Left lobe of liver (tissue), 2 donors: Measurements from ENCODE around the gene SHCBP1L. TPM values are rescaled to one million over a fixed set of nuclear protein-coding genes. Genes with fewer than 3 reads are reported as not detected.

Experiments used
- ATAC-seq: fragments of 200-7000 bp; cut with Tn5 transposase; one replicate; pipeline ENCODE4 v1.9.1; 2020; ENCODE audit warnings: mild to moderate bottlenecking, moderate library complexity
- DNase-seq: peaks from one replicate; pipeline ENCODE4 v3.0.0-alpha.2; 2020; ENCODE audit warnings: low spot score
- total RNA-seq: library from RNA; stranded (reverse); gene quantifications from one replicate; pipeline ENCODE4 v1.2.1, GENCODE V29; 2021
- donor health status: DM: no; HTN: no; CAD: no; lungs with moderate emphysema.
- donor health status: DM: no; HTN: yes; CAD: no.

The SHCBP1L gene
- total RNA-seq, 1 donor from 2014 or later, result not detected

- no peak for DNase-seq
- no peak for ATAC-seq
Observed at GRCh38 chr1:182897696-182898095, 55.3 kb downstream of the SHCBP1L start.

GRCh38 chr1:182890927-182891610 lies 61.9 kb downstream of the SHCBP1L start:
- ATAC-seq (peak; percentile 58), DNase-seq (no peak)

- DNase-seq (no peak), ATAC-seq (no peak)
Observed at GRCh38 chr1:182889997-182890396, 63.0 kb downstream of the SHCBP1L start.

- DNase-seq (no peak), ATAC-seq (no peak)
Observed at GRCh38 chr1:182888736-182889531, 64.0 kb downstream of the SHCBP1L start.

GRCh38 chr1:182886985-182887384 lies 66.0 kb downstream of the SHCBP1L start:
- DNase-seq (no peak), ATAC-seq (no peak)

DNA sequence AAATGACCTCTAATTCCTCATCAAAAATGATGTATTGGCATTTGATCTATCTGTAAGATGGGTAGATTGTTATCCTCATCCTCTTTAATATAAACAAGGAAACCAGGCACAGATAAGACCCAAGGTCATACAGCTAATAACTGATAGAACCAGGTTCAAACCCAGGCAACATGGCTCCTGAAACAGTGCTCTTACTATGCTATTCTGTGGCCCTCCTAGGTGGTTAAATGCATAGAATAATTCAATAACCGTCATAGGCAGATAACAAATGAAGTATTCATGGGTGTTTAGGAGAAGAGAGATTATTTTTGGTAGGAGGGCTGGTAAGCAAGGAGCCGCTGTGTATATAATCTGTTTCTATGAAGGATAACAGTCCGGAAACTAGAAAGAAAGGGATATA lies 67.4 kb downstream of the SHCBP1L start:
- ATAC-seq, result no peak

GRCh38 chr1:182884872-182885271 lies 68.1 kb downstream of the SHCBP1L start:
- ATAC-seq (no peak), DNase-seq (no peak)

More for the DNA sequence above, 67.4 kb downstream of the SHCBP1L start:
- DNase-seq, result no peak

DNA sequence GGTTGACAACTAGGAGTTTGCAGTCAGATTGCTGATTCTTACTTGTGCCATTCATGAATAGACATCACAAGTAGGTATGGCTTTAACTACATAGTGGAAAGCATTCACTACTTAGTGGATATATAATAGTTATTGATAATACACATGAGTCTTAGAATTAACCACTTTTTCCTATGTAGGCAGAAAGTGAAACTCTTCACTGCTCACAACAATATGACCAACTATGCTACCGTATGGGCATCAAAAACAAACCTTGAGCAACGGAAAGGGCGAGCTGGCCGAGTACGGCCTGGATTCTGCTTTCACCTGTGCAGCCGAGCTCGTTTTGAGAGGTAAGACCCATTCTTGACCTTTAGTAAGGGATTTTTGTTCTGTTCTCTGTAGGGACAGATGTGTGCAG lies 75.1 kb downstream of the SHCBP1L start:
- DNase-seq (no peak), ATAC-seq (no peak)

DNA sequence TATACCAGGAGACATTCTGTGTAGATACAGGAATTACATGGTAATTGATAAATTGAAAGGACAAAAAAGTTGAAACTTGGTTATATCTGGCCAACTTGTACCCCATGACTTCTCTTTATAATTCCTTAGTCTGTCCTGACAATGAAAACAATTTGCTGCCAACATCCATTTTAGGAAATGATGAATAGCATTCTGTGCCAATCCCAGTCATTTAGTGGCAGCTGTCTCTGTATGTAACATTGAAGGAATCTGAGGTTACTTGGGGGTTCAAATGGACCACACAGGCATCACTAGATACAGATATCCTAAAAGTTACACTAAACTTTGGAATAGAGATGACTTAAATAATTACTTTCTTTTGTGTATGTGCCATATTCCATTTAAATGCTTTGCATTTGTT lies 75.6 kb downstream of the SHCBP1L start:
- DNase-seq (no peak), ATAC-seq (no peak)

DNA sequence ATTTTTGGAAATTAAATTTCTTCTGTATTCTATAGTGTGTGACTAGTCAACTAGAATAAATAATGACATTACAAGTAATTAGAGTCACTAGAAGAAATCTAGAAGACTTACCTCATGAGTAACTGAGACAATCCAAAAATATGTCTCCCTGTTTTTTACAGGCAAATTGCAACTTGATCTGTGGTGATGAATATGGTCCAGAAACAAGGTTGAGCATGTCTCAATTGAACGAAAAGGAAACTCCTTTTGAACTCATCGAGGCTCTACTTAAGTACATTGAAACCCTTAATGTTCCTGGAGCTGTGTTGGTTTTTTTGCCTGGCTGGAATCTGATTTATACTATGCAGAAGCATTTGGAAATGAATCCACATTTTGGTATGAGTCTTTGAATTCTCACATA lies 77.1 kb downstream of the SHCBP1L start:
- DNase-seq, result no peak
- ATAC-seq, result no peak

GRCh38 chr1:182872881-182873280 lies 80.1 kb downstream of the SHCBP1L start:
- no peak for DNase-seq
- ATAC-seq, result no peak

DNA sequence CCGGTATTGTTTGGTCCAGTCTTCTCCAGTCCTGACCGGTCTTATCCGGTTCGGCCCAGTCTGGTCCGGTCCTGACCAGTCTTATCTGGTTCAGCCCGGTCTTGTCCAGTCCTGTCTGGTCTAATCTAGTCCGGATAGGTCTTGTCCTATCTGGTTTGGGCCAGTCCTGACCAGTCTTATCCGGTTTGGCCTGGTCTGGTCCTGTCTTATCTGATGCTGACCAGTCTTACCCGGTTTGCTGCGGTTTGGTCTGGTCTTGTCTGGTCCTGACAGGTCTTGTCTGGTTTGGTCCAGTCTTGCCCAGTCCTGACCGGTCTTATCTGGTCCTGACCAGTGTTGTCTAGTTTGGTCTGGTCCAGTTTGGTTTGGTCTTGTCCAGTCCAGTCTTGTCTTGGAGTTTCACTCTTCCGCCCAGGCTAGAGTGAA lies 83.7 kb downstream of the SHCBP1L start:
- DNase-seq (no peak), ATAC-seq (peak; percentile 40)

DNA sequence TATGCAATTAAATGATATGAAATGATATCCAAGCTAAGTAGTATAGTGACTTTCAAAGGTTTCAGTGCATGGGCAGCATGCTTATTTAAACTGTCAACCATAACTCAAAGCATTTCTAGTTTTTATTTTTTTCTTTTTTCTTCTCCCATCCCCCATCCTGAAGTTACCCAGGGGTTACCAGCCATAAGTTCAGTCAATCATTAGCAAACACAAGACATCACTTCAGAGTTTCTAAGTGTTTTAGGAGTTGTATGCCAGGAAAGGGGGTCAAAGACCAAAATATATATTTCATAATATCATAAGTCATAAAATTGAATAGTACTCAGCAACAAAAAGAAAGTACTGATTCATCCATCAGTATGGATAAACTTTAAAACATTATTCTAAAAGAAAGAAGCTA lies 85.1 kb downstream of the SHCBP1L start:
- DNase-seq, result no peak
- ATAC-seq, result no peak

GRCh38 chr1:182863940-182864339 lies 89.0 kb downstream of the SHCBP1L start:
- no peak for DNase-seq
- ATAC-seq, result no peak

- ATAC-seq, result no peak
Observed at GRCh38 chr1:182862827-182863226, 90.1 kb downstream of the SHCBP1L start.

GRCh38 chr1:182861994-182862393 lies 91.0 kb downstream of the SHCBP1L start:
- DNase-seq, result no peak
- no peak for ATAC-seq

More at GRCh38 chr1:182862827-182863226, 90.1 kb downstream of the SHCBP1L start:
- DNase-seq, result no peak

DNA sequence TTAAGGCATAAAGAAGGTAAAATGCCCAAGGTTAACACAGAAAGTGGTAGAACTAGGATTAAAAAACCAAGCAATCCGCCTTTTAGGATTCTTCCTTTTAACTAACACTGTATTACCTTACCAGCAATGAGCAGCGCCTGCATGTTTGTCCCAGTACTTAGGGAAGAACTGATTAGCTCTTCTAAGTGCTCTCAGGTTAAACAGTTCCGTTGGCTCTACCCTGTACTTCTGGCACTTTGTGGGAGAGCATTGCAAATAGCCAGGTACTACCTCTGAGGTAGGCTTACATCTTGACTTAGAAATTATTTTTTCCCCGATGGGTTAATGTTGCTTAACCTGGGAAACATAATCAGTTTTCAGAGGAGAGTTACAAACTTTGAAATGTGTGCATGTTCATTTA lies 92.3 kb downstream of the SHCBP1L start:
- ATAC-seq, result no peak
- DNase-seq, result no peak

DNA sequence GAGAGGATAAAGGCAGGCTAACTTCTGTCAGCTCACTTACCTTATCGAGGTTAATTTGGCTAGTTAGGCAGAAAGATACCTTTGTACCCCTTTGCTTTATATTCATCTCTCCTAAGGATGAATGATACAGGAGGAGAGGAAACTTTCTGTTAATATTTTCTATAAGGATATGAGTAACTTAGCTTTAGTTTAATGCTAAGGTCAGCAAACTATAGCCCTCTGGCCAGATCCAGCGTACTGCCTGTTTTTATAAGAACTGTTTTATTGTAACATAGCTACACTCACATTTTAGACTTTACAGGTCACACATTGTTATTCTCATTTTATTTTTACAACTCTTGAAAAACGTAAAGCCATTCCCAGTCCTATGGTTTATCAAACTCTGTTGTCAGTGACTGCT lies 95.8 kb downstream of the SHCBP1L start:
- ATAC-seq (no peak), DNase-seq (no peak)

GRCh38 chr1:182855911-182856310 lies 97.1 kb downstream of the SHCBP1L start:
- ATAC-seq, result no peak
- no peak for DNase-seq

GRCh38 chr1:182851825-182852224 lies 101.1 kb downstream of the SHCBP1L start:
- ATAC-seq (no peak), DNase-seq (no peak)

DNA sequence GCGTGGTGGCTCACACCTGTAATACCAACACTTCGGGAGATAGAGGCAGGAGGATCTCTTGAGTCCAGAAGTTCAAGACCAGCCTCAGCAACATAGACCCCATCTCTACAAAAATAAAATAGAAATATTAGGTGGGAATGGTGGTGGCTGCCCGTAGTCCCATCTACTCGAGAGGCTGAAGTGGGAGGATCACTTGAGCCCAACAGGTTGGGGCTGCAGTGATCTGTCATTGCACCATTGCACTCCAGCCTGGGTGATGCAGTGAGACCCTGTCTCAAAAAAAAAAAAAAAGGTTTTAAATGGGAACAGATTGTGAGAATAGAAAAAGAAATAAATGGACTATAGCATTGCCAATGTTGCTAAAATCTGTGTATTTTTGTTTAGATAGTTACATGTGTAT lies 102.6 kb downstream of the SHCBP1L start:
- ATAC-seq, result no peak

More for the DNA sequence above, 102.6 kb downstream of the SHCBP1L start:
- no peak for DNase-seq
